Stimulated activated CD4-positive, alpha-beta T cell treated with anti-CD3 and anti-CD28 coated beads, Interleukin-12 subunit alpha, Interleukin-12 subunit beta, amount 100 ng/mL, for 48 hours (primary cell): ENCODE data around the gene SELENOF.
"Not testable (repeated sequence)": the region's sequence is repeated elsewhere in the genome, so short reads cannot be mapped to it uniquely, and the experiment has no call there.

Experiments used
- DNase-seq, 3 donors: peaks; one replicate each; pipeline ENCODE4 v3.0.0-alpha.2; 2020; ENCODE audit warnings: low read depth in 2 of 3, low spot score in 1 of 3

Gene SELENOF

GRCh38 chr1:86916752-86917151, 2.8 kb upstream of the SELENOF start:
- no peak for DNase-seq

- DNase-seq, result peak in 1 of 3 donors; percentile 16
Observed at GRCh38 chr1:86915737-86916235, 1.9 kb upstream of the SELENOF start.

- peak; percentile 12 to 30 (median 21) for DNase-seq
Observed at GRCh38 chr1:86914998-86915736, 1.2 kb upstream of the SELENOF start.

- DNase-seq, result no peak
Observed at GRCh38 chr1:86914601-86914997, 673 bp upstream of the SELENOF start, which contains the start of gene HS2ST1. TSS of gene HS2ST1 (plus strand) at chr1:86914635.

GRCh38 chr1:86913399-86913895, 479 bp downstream of the SELENOF start:
- DNase-seq, result peak in 2 of 3 donors; percentile 11 to 22

GRCh38 chr1:86912281-86912900, 1.5 kb downstream of the SELENOF start:
- no peak for DNase-seq

- no peak for DNase-seq
Observed at GRCh38 chr1:86906419-86906818, 7.5 kb downstream of the SELENOF start.

GRCh38 chr1:86905875-86906274, 8.1 kb downstream of the SELENOF start:
- DNase-seq, result no peak

- not testable (repeated sequence) for DNase-seq
Observed at GRCh38 chr1:86899401-86899800, 14.5 kb downstream of the SELENOF start.

GRCh38 chr1:86888327-86888726, 25.6 kb downstream of the SELENOF start:
- no peak for DNase-seq

- no peak for DNase-seq
Observed at GRCh38 chr1:86887479-86888162, 26.3 kb downstream of the SELENOF start.

GRCh38 chr1:86875722-86876121, 38.2 kb downstream of the SELENOF start:
- DNase-seq, result no peak

- no peak for DNase-seq
Observed at GRCh38 chr1:86872086-86872485, 41.8 kb downstream of the SELENOF start.

- no peak for DNase-seq
Observed at GRCh38 chr1:86871001-86871400, 42.9 kb downstream of the SELENOF start.

GRCh38 chr1:86868477-86868876, 45.4 kb downstream of the SELENOF start:
- no peak for DNase-seq

- not testable (repeated sequence) for DNase-seq
Observed at GRCh38 chr1:86867278-86867677, 46.6 kb downstream of the SELENOF start.

GRCh38 chr1:86866665-86867064, 47.3 kb downstream of the SELENOF start:
- no peak for DNase-seq

GRCh38 chr1:86865973-86866637, 47.8 kb downstream of the SELENOF start:
- no peak for DNase-seq

GRCh38 chr1:86862920-86863319, 51.0 kb downstream of the SELENOF start:
- DNase-seq, result no peak

GRCh38 chr1:86861424-86861823, 52.5 kb downstream of the SELENOF start:
- DNase-seq, result no peak

- DNase-seq, result no peak
Observed at GRCh38 chr1:86860424-86860823, 53.5 kb downstream of the SELENOF start.
